ENCODE data around the gene AKAP4.

AKAP4 gene

GRCh38 chrX:50200907-50201306 is at the start of gene AKAP4:
AKAP4 (minus strand) TSS chrX:50201007; CDS start chrX:50200889, 118 bp downstream.
- no peak for DNase-seq

- no peak for DNase-seq
Observed at GRCh38 chrX:50211510-50211909, 10.7 kb upstream of the AKAP4 start.

GRCh38 chrX:50206753-50207152 is 5.9 kb upstream of the AKAP4 start:
- no peak for DNase-seq

GRCh38 chrX:50204364-50204899 is 3.6 kb upstream of the AKAP4 start, which contains the start of gene CCNB3:
CCNB3 (plus strand) TSS chrX:50204765; CDS start chrX:50285164, 80,399 bp downstream.
- DNase-seq = peak; percentile 36 to 40

GRCh38 chrX:50202539-50202938 is 1.7 kb upstream of the AKAP4 start:
- DNase-seq = no peak

- no peak for DNase-seq
Observed at GRCh38 chrX:50198348-50198747, 2.5 kb downstream of the AKAP4 start.

GRCh38 chrX:50188859-50189600 is 11.8 kb downstream of the AKAP4 start:
- no peak for DNase-seq

GRCh38 chrX:50183891-50184290 is 16.9 kb downstream of the AKAP4 start:
- no peak for DNase-seq

GRCh38 chrX:50180073-50180940 is 20.5 kb downstream of the AKAP4 start:
- no peak for DNase-seq

GRCh38 chrX:50169717-50170116 is 31.1 kb downstream of the AKAP4 start:
- no peak for DNase-seq

- DNase-seq = no peak
Observed at GRCh38 chrX:50168241-50168687, 32.5 kb downstream of the AKAP4 start.

GRCh38 chrX:50167366-50167765 is 33.4 kb downstream of the AKAP4 start:
- no peak for DNase-seq

- DNase-seq = no peak
Observed at GRCh38 chrX:50165727-50166126, 35.1 kb downstream of the AKAP4 start.

GRCh38 chrX:50161127-50161526 is 39.7 kb downstream of the AKAP4 start:
- no peak for DNase-seq

- no peak for DNase-seq
Observed at GRCh38 chrX:50158593-50158992, 42.2 kb downstream of the AKAP4 start.

- DNase-seq = no peak
Observed at GRCh38 chrX:50157545-50158135, 43.2 kb downstream of the AKAP4 start.

- no peak for DNase-seq
Observed at GRCh38 chrX:50154429-50154828, 46.4 kb downstream of the AKAP4 start.

- no peak for DNase-seq
Observed at GRCh38 chrX:50152456-50152855, 48.4 kb downstream of the AKAP4 start.

- DNase-seq = no peak
Observed at GRCh38 chrX:50147972-50148371, 52.8 kb downstream of the AKAP4 start.

Measured in SHP77 (cell line).